ENCODE results near the gene ANO10.

GRCh38 chr3:43496740-43497375 lies 125.0 kb downstream of the ANO10 start:
- TF ChIP-seq CTCF (IDR thresholded peaks at IDR 0.05) (no peak), POLR2A (IDR thresholded peaks at IDR 0.05) (no peak)

Data from thyroid gland (tissue), 4 donors.